H9 (cell line): ENCODE results near the gene FRAT2. TPM values are rescaled to one million over a fixed set of nuclear protein-coding genes. Genes with fewer than 3 reads are reported as not detected.

Experiments used
- DNase-seq: peaks from one replicate; pipeline ENCODE4 v3.0.0-alpha.2; 2017
- H2AFZ ChIP-seq: one replicate; pipeline ENCODE4 v1.6.1; 2013; ENCODE audit warnings: mild to moderate bottlenecking, low read length, control low read depth, moderate library complexity
- H2AK5ac ChIP-seq: 2 replicates; pipeline ENCODE4 v1.6.1; 2013; ENCODE audit warnings: low read length, control low read depth, mixed read lengths; ENCODE audit not compliant: insufficient read length
- H2BK120ac ChIP-seq: one replicate; pipeline ENCODE4 v1.6.1; 2013; ENCODE audit warnings: low read depth, mild to moderate bottlenecking, low read length, control low read depth, inconsistent platforms; ENCODE audit not compliant: poor library complexity, severe bottlenecking
- H2BK12ac ChIP-seq: 2 replicates; pipeline ENCODE4 v1.6.1; 2013; ENCODE audit warnings: low read length, control low read depth, mixed read lengths, low read depth; ENCODE audit not compliant: insufficient read length
- H2BK15ac ChIP-seq: 2 replicates; pipeline ENCODE4 v1.6.1; 2013; ENCODE audit warnings: low read depth, low read length, control low read depth
- H2BK20ac ChIP-seq: one replicate; pipeline ENCODE4 v1.6.1; 2013; ENCODE audit warnings: low read depth, mild to moderate bottlenecking, low read length, control low read depth, inconsistent platforms; ENCODE audit not compliant: poor library complexity, severe bottlenecking
- H2BK5ac ChIP-seq: 2 replicates; pipeline ENCODE4 v1.6.1; 2013; ENCODE audit warnings: low read length, control low read depth, mixed read lengths; ENCODE audit not compliant: insufficient read length
- H3K14ac ChIP-seq: 2 replicates; pipeline ENCODE4 v1.6.1; 2013; ENCODE audit warnings: low read length, control low read depth; ENCODE audit not compliant: insufficient read depth
- H3K18ac ChIP-seq: 2 replicates; pipeline ENCODE4 v1.6.1; 2013; ENCODE audit warnings: low read depth, mild to moderate bottlenecking, mixed read lengths, low read length, control low read depth; ENCODE audit not compliant: insufficient read length
- H3K23ac ChIP-seq: 2 replicates; pipeline ENCODE4 v1.6.1; 2013; ENCODE audit warnings: low read length, control low read depth, mixed read lengths, low read depth; ENCODE audit not compliant: insufficient read length
- H3K23me2 ChIP-seq: 2 replicates; pipeline ENCODE4 v1.6.1; 2013; ENCODE audit warnings: low read depth, mild to moderate bottlenecking, mixed read lengths, low read length, control low read depth; ENCODE audit not compliant: insufficient read length, poor library complexity, severe bottlenecking
- H3K27ac ChIP-seq: 2 replicates; pipeline ENCODE4 v1.5.1; 2013; ENCODE audit warnings: low read length, control low read depth, mixed read lengths, low read depth; ENCODE audit not compliant: insufficient read length
- H3K27me3 ChIP-seq: 2 replicates; pipeline ENCODE4 v1.6.1; 2013; ENCODE audit warnings: low read length, control low read depth, inconsistent platforms; ENCODE audit not compliant: insufficient read depth
- H3K4ac ChIP-seq: 2 replicates; pipeline ENCODE4 v1.6.1; 2013; ENCODE audit warnings: low read depth, mild to moderate bottlenecking, control low read depth, inconsistent platforms, low read length, moderate library complexity
- H3K4me1 ChIP-seq: 2 replicates; pipeline ENCODE4 v1.6.1; 2013; ENCODE audit warnings: low read length, control low read depth, inconsistent platforms; ENCODE audit not compliant: insufficient read depth
- H3K4me2 ChIP-seq: 2 replicates; pipeline ENCODE4 v1.6.1; 2013; ENCODE audit warnings: low read length, control low read depth, mixed read lengths; ENCODE audit not compliant: insufficient read length, insufficient read depth
- H3K56ac ChIP-seq: 2 replicates; pipeline ENCODE4 v1.6.1; 2013; ENCODE audit warnings: low read depth, mild to moderate bottlenecking, mixed read lengths, low read length, control low read depth; ENCODE audit not compliant: insufficient read length
- H3K79me1 ChIP-seq: 2 replicates; pipeline ENCODE4 v1.6.1; 2013; ENCODE audit warnings: low read depth, mild to moderate bottlenecking, moderate library complexity, low read length, control low read depth, inconsistent platforms; ENCODE audit not compliant: insufficient read depth, poor library complexity, severe bottlenecking
- H3K79me2 ChIP-seq: 2 replicates; pipeline ENCODE4 v1.6.1; 2013; ENCODE audit warnings: low read length, control low read depth, inconsistent platforms; ENCODE audit not compliant: insufficient read depth
- H3K9ac ChIP-seq: 2 replicates; pipeline ENCODE4 v1.6.1; 2013; ENCODE audit warnings: low read length, control low read depth, mixed read lengths; ENCODE audit not compliant: insufficient read length; ENCODE audit errors: extremely low read depth
- H3K9me3 ChIP-seq: one replicate; pipeline ENCODE4 v1.6.1; 2013; ENCODE audit warnings: low read depth, low read length, inconsistent platforms; ENCODE audit not compliant: control insufficient read depth
- H3T11ph ChIP-seq: one replicate; pipeline ENCODE4 v1.6.1; 2013; ENCODE audit warnings: mild to moderate bottlenecking, low read length, control low read depth, inconsistent platforms
- H4K20me1 ChIP-seq: one replicate; pipeline ENCODE4 v1.6.1; 2013; ENCODE audit not compliant: control insufficient read depth, insufficient read length, insufficient read depth
- H4K5ac ChIP-seq: 2 replicates; pipeline ENCODE4 v1.6.1; 2013; ENCODE audit warnings: low read depth, mild to moderate bottlenecking, mixed read lengths, low read length, control low read depth; ENCODE audit not compliant: insufficient read length
- H4K8ac ChIP-seq: replicated peaks from 2 replicates; pipeline ENCODE4 v1.6.1; 2013; ENCODE audit warnings: low read length, control low read depth, mixed read lengths, low read depth; ENCODE audit not compliant: insufficient read length
- H4K91ac ChIP-seq: 2 replicates; pipeline ENCODE4 v1.6.1; 2013; ENCODE audit warnings: low read depth, mild to moderate bottlenecking, moderate library complexity, mixed read lengths, low read length, control low read depth; ENCODE audit not compliant: insufficient read length
- H3K27ac Mint-ChIP-seq, 3 experiments: 2 replicates in 2 of 3; 3 replicates in 1 of 3; pipeline ENCODE4 v1.8.0; 2020 to 2021; ENCODE audit warnings: mixed read lengths in 3 of 3, mild to moderate bottlenecking in 1 of 3, moderate library complexity in 1 of 3
- H3K27me3 Mint-ChIP-seq: 2 replicates; pipeline ENCODE4 v1.8.0; 2021; ENCODE audit warnings: low read depth, mild to moderate bottlenecking, moderate library complexity, mixed read lengths
- H3K36me3 Mint-ChIP-seq, 3 experiments: 2 replicates in 2 of 3; 3 replicates in 1 of 3; pipeline ENCODE4 v1.8.0; 2020 to 2021; ENCODE audit warnings: low read depth in 3 of 3, mixed read lengths in 3 of 3; ENCODE audit not compliant: insufficient read depth in 1 of 3
- H3K4me1 Mint-ChIP-seq, 2 experiments: 2 replicates each; pipeline ENCODE4 v1.8.0; 2020; ENCODE audit warnings: mixed read lengths in 2 of 2
- H3K4me3 Mint-ChIP-seq, 2 experiments: 2 replicates in 1 of 2; 3 replicates in 1 of 2; pipeline ENCODE4 v1.8.0; 2020 to 2021; ENCODE audit warnings: mild to moderate bottlenecking in 2 of 2, mixed read lengths in 2 of 2, moderate library complexity in 1 of 2
- H3K9me3 Mint-ChIP-seq, 2 experiments: 2 replicates in 1 of 2; 3 replicates in 1 of 2; pipeline ENCODE4 v1.8.0; 2020; ENCODE audit warnings: mild to moderate bottlenecking in 2 of 2, mixed read lengths in 2 of 2, moderate library complexity in 1 of 2
- CTCF ChIP-seq: fragments of 200-600 bp; sonication (generic); conservative IDR thresholded peaks from 3 replicates; pipeline ENCODE4 v1.8.0; 2021; ENCODE audit warnings: antibody characterized with exemption, mild to moderate bottlenecking
- WGBS: extraction: QIAGEN DNeasy Blood & Tissue Kit; methylation state at CpG from one replicate; pipeline ENCODE4 v1.1.7; 2013; ENCODE audit warnings: missing lambda C conversion rate, low lambda C conversion rate, mixed read lengths; ENCODE audit not compliant: insufficient read length; ENCODE audit errors: extremely low coverage; 5-methylcytosine and 5-hydroxymethylcytosine counted together
- total RNA-seq: library from RNA; stranded (reverse); gene quantifications from 2 replicates; pipeline ENCODE4 v1.2.1, GENCODE V29; 2021

The FRAT2 gene
- total RNA-seq, 1 experiment from 2014 or later: 129 TPM

GRCh38 chr10:97298223-97298571 is 36.3 kb downstream of the FRAT2 start:
- no peak overlapping the region for H3K4ac ChIP-seq
- no peak overlapping the region for H2BK20ac ChIP-seq
- no peaks in the 10 kb centered on the region for H4K20me1 ChIP-seq
- no peak overlapping the region for H2AK5ac ChIP-seq
- H3K27me3 ChIP-seq: no peaks in the 10 kb centered on the region
- Mint-ChIP-seq H3K36me3 (no peaks in the 10 kb centered on the region), H3K4me1 (peaks cover 0 to 5% of the 10 kb centered on the region in 2 experiments; a peak in 1 of 4 replicates), H3K27ac (no peak overlapping the region; a peak in 1 of 7 replicates), H3K9me3 (no peaks in the 10 kb centered on the region), H3K27me3 (no peaks in the 10 kb centered on the region; the same call in 1 of the 2 replicates), H3K4me3 (no peak overlapping the region)
- H4K91ac ChIP-seq: no peak overlapping the region
- no peak overlapping the region for H2BK5ac ChIP-seq
- H4K8ac ChIP-seq: no peak overlapping the region
- H3K23ac ChIP-seq: no peak overlapping the region
- no peak overlapping the region for H3K56ac ChIP-seq
- no CpG with 5 or more reads among the region's 3 CpGs for WGBS
- no peaks in the 10 kb centered on the region for H3K79me2 ChIP-seq
- H4K5ac ChIP-seq: no peak overlapping the region
- H3K79me1 ChIP-seq: no peaks in the 10 kb centered on the region
- no peaks in the 10 kb centered on the region for H3K4me1 ChIP-seq
- no peak overlapping the region for H3K14ac ChIP-seq
- H2BK120ac ChIP-seq: no peak overlapping the region
- no peak overlapping the region for H2AFZ ChIP-seq
- H3K9ac ChIP-seq: no peak overlapping the region
- no peak overlapping the region for H3K27ac ChIP-seq
- H3K23me2 ChIP-seq: no peaks in the 10 kb centered on the region
- no peak for DNase-seq
- no peak for TF ChIP-seq CTCF
- H2BK15ac ChIP-seq: no peak overlapping the region
- H3K4me2 ChIP-seq: no peak overlapping the region
- H3K9me3 ChIP-seq: no peaks in the 10 kb centered on the region
- H3K18ac ChIP-seq: no peak overlapping the region
- no peak overlapping the region for H2BK12ac ChIP-seq
- no peak overlapping the region for H3T11ph ChIP-seq
